Astrocyte (in vitro differentiated cells and primary cell): ENCODE measurements around the gene DTNA. TPM values are rescaled to one million over a fixed set of nuclear protein-coding genes. Genes with fewer than 3 reads are reported as not detected.

ENCODE experiments used
- DNase-seq: peaks from one replicate; pipeline ENCODE4 v3.0.0-alpha.2; 2010; ENCODE audit warnings: low read depth
- FAIRE-seq: peaks from 2 replicates; lab custom pipeline; 2011; peaks lifted over from hg19 to GRCh38; lab: Jason Lieb, UNC
- H2AFZ ChIP-seq: 2 replicates; pipeline ENCODE4 v1.6.0; 2012; ENCODE audit warnings: low read depth, low read length, inconsistent platforms
- H3K27ac ChIP-seq: 2 replicates; pipeline ENCODE4 v1.5.1; 2011; ENCODE audit warnings: low read depth, low read length, inconsistent platforms
- H3K27me3 ChIP-seq: 2 replicates; pipeline ENCODE4 v1.6.0; 2011; ENCODE audit warnings: low read length, inconsistent platforms; ENCODE audit not compliant: insufficient read depth
- H3K36me3 ChIP-seq: 2 replicates; pipeline ENCODE4 v1.5.1; 2011; ENCODE audit warnings: low read length, inconsistent platforms; ENCODE audit not compliant: insufficient read depth
- H3K4me1 ChIP-seq: 2 replicates; pipeline ENCODE4 v1.5.1; 2011; ENCODE audit warnings: low read length, inconsistent platforms; ENCODE audit not compliant: insufficient read depth
- H3K4me2 ChIP-seq: 2 replicates; pipeline ENCODE4 v1.6.0; 2012; ENCODE audit warnings: low read length, inconsistent platforms
- H3K4me3 ChIP-seq: 2 replicates; pipeline ENCODE4 v1.5.1; 2011; ENCODE audit warnings: low read depth, mild to moderate bottlenecking, low read length, inconsistent platforms; ENCODE audit not compliant: insufficient read depth
- H3K79me2 ChIP-seq: 2 replicates; pipeline ENCODE4 v1.6.0; 2012; ENCODE audit warnings: mild to moderate bottlenecking, low read length, inconsistent platforms; ENCODE audit not compliant: insufficient read depth
- H3K9ac ChIP-seq: 2 replicates; pipeline ENCODE4 v1.6.0; 2012; ENCODE audit warnings: mild to moderate bottlenecking, low read length, inconsistent platforms
- H3K9me3 ChIP-seq: 2 replicates; pipeline ENCODE4 v1.5.1; 2012; ENCODE audit warnings: low read depth, mild to moderate bottlenecking, low read length, inconsistent platforms; ENCODE audit not compliant: insufficient read depth
- H4K20me1 ChIP-seq: 2 replicates; pipeline ENCODE4 v1.6.0; 2012; ENCODE audit warnings: low read length, inconsistent platforms; ENCODE audit not compliant: insufficient read depth
- H3K27ac Mint-ChIP-seq: one replicate; pipeline ENCODE4 v1.8.0; 2021; ENCODE audit warnings: mild to moderate bottlenecking, mixed read lengths; ENCODE audit not compliant: unreplicated experiment
- H3K27me3 Mint-ChIP-seq: one replicate; pipeline ENCODE4 v1.8.0; 2021; ENCODE audit warnings: low read depth, mixed read lengths; ENCODE audit not compliant: unreplicated experiment
- H3K36me3 Mint-ChIP-seq: one replicate; pipeline ENCODE4 v1.8.0; 2021; ENCODE audit warnings: low read depth, mixed read lengths; ENCODE audit not compliant: unreplicated experiment
- H3K4me1 Mint-ChIP-seq: one replicate; pipeline ENCODE4 v1.8.0; 2021; ENCODE audit warnings: low read depth, mixed read lengths; ENCODE audit not compliant: unreplicated experiment
- H3K4me3 Mint-ChIP-seq: one replicate; pipeline ENCODE4 v1.8.0; 2021; ENCODE audit warnings: mild to moderate bottlenecking, moderate library complexity, mixed read lengths; ENCODE audit not compliant: unreplicated experiment
- H3K9me3 Mint-ChIP-seq: one replicate; pipeline ENCODE4 v1.8.0; 2021; ENCODE audit warnings: mild to moderate bottlenecking, mixed read lengths; ENCODE audit not compliant: unreplicated experiment
- EZH2 ChIP-seq: IDR thresholded peaks from 2 replicates; pipeline ENCODE4 v1.6.1; 2012; ENCODE audit warnings: mild to moderate bottlenecking, low read length, inconsistent platforms; ENCODE audit not compliant: insufficient read depth
- total RNA-seq: library from RNA; stranded (reverse); gene quantifications from 2 replicates; pipeline ENCODE4 v1.2.1, GENCODE V29; 2021
- TF ChIP-seq, protein P1 (sequence below): IDR thresholded peaks from 2 replicates; pipeline ENCODE4 v1.5.1; 2011; ENCODE audit warnings: low read depth, mild to moderate bottlenecking, inconsistent platforms, low read length, moderate library complexity; ENCODE audit not compliant: insufficient read depth

The DTNA gene
- total RNA-seq, 1 donor from 2014 or later, result 41.1 TPM

DNA sequence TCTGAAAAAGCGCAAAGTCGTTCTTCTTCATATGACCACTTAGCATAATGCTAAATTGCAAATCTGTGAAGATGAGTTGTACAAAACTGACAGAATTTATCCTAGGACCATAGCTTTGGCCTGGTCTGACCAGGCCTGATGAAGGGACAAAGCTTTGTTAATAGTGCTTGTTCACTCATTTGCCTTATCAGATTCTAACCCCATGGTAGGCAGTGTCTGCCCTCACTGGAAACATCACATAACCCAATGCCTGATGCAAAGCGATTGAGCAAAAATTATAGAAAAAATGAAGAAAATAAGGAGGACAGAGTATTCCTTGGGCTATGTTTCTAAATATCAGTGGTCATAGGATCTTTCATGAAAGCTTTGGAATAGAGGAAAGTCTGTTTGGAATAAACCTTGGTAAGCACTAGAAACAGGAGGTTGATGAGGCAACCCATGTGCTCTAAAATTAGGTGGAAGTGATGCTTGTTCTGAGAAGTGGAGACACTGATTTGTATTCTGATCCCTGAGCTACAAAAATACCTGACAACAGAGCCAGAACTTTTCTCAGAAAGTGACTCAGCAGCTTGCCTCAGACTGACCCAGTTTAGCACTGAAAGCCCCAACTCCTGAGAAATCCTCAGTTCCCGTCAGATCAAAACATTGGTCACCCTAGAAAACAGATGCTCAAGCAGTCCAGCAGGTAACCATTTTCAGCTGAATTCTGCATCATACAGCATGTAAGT, 199.7 kb downstream of the DTNA start:
- H3K27ac ChIP-seq, result peak overlapping the region; percentile 8
- H3K9ac ChIP-seq, result no peak overlapping the region
- FAIRE-seq (no peak), DNase-seq (peak; percentile 85)
- no peaks in the 10 kb centered on the region for H3K9me3 ChIP-seq
- H3K4me3 Mint-ChIP-seq, result no peak overlapping the region
- no peak overlapping the region for H3K27ac Mint-ChIP-seq
- peaks cover 2% of the 10 kb centered on the region for H3K36me3 Mint-ChIP-seq
- H4K20me1 ChIP-seq, result no peaks in the 10 kb centered on the region
- H3K27me3 Mint-ChIP-seq, result no peaks in the 10 kb centered on the region
- H3K4me2 ChIP-seq, result peak overlapping the region; percentile 9
- H3K27me3 ChIP-seq, result no peaks in the 10 kb centered on the region
- no peaks in the 10 kb centered on the region for H3K36me3 ChIP-seq
- no peak overlapping the region for H2AFZ ChIP-seq
- H3K4me3 ChIP-seq, result no peak overlapping the region
- no peaks in the 10 kb centered on the region for H3K79me2 ChIP-seq
- H3K4me1 Mint-ChIP-seq, result peaks cover 48% of the 10 kb centered on the region
- TF ChIP-seq EZH2, result no peak
- TF ChIP-seq, protein P1, sequence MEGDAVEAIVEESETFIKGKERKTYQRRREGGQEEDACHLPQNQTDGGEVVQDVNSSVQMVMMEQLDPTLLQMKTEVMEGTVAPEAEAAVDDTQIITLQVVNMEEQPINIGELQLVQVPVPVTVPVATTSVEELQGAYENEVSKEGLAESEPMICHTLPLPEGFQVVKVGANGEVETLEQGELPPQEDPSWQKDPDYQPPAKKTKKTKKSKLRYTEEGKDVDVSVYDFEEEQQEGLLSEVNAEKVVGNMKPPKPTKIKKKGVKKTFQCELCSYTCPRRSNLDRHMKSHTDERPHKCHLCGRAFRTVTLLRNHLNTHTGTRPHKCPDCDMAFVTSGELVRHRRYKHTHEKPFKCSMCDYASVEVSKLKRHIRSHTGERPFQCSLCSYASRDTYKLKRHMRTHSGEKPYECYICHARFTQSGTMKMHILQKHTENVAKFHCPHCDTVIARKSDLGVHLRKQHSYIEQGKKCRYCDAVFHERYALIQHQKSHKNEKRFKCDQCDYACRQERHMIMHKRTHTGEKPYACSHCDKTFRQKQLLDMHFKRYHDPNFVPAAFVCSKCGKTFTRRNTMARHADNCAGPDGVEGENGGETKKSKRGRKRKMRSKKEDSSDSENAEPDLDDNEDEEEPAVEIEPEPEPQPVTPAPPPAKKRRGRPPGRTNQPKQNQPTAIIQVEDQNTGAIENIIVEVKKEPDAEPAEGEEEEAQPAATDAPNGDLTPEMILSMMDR, result no peak
- peaks cover 12% of the 10 kb centered on the region for H3K9me3 Mint-ChIP-seq
- H3K4me1 ChIP-seq, result peaks cover 27% of the 10 kb centered on the region

DNA sequence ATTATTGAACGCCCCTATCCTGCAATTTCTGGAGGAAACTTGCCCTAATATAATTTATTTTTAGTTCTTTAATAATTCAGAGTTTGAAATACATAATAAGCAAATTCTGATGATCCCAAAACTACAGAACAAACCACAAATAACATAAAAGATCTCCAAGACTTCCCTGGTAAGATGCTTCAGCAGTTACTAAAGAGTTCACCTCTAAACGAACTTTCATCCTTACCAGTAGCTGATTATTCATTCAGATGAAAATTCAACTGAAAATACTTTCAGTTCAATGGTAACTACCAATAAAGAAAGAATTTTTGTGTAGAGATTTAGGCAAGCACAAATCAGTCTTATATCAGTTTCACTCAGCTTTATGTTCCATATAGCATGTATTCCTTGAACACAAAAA, 201.0 kb downstream of the DTNA start:
- peak overlapping the region; percentile 92 for H3K27ac Mint-ChIP-seq
- Histone ChIP-seq H3K9me3 (no peaks in the 10 kb centered on the region), H3K79me2 (no peaks in the 10 kb centered on the region), H3K36me3 (no peaks in the 10 kb centered on the region), H3K9ac (no peak overlapping the region), H4K20me1 (no peaks in the 10 kb centered on the region), H2AFZ (no peak overlapping the region), H3K27ac (no peak overlapping the region), H3K4me3 (no peak overlapping the region), H3K4me2 (no peak overlapping the region), H3K27me3 (no peaks in the 10 kb centered on the region), H3K4me1 (peaks cover 27% of the 10 kb centered on the region)
- H3K9me3 Mint-ChIP-seq, result peaks cover 8% of the 10 kb centered on the region
- DNase-seq (peak; percentile 42), FAIRE-seq (no peak)
- no peak overlapping the region for H3K4me3 Mint-ChIP-seq
- H3K27me3 Mint-ChIP-seq, result no peaks in the 10 kb centered on the region
- peaks cover 50% of the 10 kb centered on the region for H3K4me1 Mint-ChIP-seq
- TF ChIP-seq EZH2, result no peak
- TF ChIP-seq, protein P1, result no peak
- peaks cover 2% of the 10 kb centered on the region for H3K36me3 Mint-ChIP-seq
